ENCODE measurements around the gene RANBP17.

DNA sequence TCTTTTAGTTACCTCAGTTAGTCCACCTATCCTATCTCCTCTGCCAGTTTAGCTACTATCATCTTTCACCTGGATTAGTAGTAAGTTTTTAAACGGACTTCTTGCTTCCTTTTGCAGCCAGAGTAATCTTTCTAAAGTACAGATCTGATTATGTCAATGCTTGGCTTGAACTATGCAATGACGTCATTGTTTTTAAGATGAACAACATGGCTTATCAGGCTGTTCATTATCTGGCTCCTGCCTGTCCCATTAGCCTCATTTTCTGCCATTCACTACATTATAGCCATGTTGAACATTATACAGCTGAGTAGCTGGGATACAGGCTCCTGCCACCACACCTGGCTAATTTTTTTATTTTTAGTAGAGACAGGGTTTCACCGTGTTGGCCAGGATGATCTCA is 98.7 kb downstream of the RANBP17 start:
- TF ChIP-seq BHLHE40 (IDR thresholded peaks at IDR 0.05; ENCODE audit: low read length) (no peak), SAFB2 (IDR thresholded peaks at IDR 0.05; ENCODE audit: borderline replicate concordance, low read depth, low read length, severe bottlenecking) (no peak), ZBTB7A (IDR thresholded peaks at IDR 0.05; ENCODE audit: borderline replicate concordance, control insufficient read depth, low read depth, low read length) (no peak), CTCF (IDR thresholded peaks at IDR 0.05 in 2 of 3, conservative IDR thresholded peaks at IDR 0.05 in 1 of 3; ENCODE audit: insufficient read depth in 2 of 3, low read depth in 1 of 3, low read length in 3 of 3) (no peak)

Data from K562 (cell line).